HepG2 (cell line): ENCODE measurements around the gene NFKBIA. TPM values are rescaled to one million over a fixed set of nuclear protein-coding genes. Genes with fewer than 3 reads are reported as not detected.

Source experiments
- BORCS8-MEF2B ChIP-seq: sonication (generic); formaldehyde crosslinking; IDR thresholded peaks from 2 replicates; pipeline ENCODE4 v1.8.0; 2022; ENCODE audit warnings: mild to moderate bottlenecking, missing genetic modification reagents
- JUNB ChIP-seq: sonication (generic); formaldehyde crosslinking; IDR thresholded peaks from 2 replicates; pipeline ENCODE4 v1.8.0; 2022; ENCODE audit warnings: missing genetic modification reagents, mild to moderate bottlenecking, borderline replicate concordance
- KDM1A ChIP-seq: IDR thresholded peaks from 2 replicates; pipeline ENCODE4 v1.6.1; 2016; ENCODE audit warnings: missing compliant biosample characterization
- NAIF1 ChIP-seq: sonication (generic); formaldehyde crosslinking; IDR thresholded peaks from 2 replicates; pipeline ENCODE4 v1.5.0; 2020; ENCODE audit warnings: mild to moderate bottlenecking, missing genetic modification reagents, borderline replicate concordance
- SRSF4 ChIP-seq: fragments of 200-400 bp; formaldehyde crosslinking; IDR thresholded peaks from one replicate; pipeline ENCODE4 v1.6.1; 2018; ENCODE audit warnings: mild to moderate bottlenecking, low read depth, low read length, moderate library complexity; ENCODE audit not compliant: poor library complexity, severe bottlenecking
- SRSF9 ChIP-seq: fragments of 200-400 bp; formaldehyde crosslinking; IDR thresholded peaks from 2 replicates; pipeline ENCODE4 v1.6.1; 2018; ENCODE audit warnings: borderline replicate concordance, mild to moderate bottlenecking, low read depth, low read length; ENCODE audit not compliant: insufficient read depth, poor library complexity, severe bottlenecking
- SYNCRIP ChIP-seq: fragments of 200-400 bp; formaldehyde crosslinking; IDR thresholded peaks from 2 replicates; pipeline ENCODE4 v1.6.1; 2018; ENCODE audit warnings: mild to moderate bottlenecking, low read depth, low read length; ENCODE audit not compliant: insufficient read depth
- ZBTB34 ChIP-seq: sonication (generic); formaldehyde crosslinking; IDR thresholded peaks from 2 replicates; pipeline ENCODE4 v1.8.0; 2022; ENCODE audit warnings: mild to moderate bottlenecking, missing genetic modification reagents
- ZFY ChIP-seq: sonication (generic); formaldehyde crosslinking; IDR thresholded peaks from 2 replicates; pipeline ENCODE4 v1.4.0; 2020; ENCODE audit warnings: missing genetic modification reagents
- ZUFSP ChIP-seq: sonication (generic); formaldehyde crosslinking; IDR thresholded peaks from 2 replicates; pipeline ENCODE4 v1.9.0; 2021; ENCODE audit warnings: missing genetic modification reagents, mild to moderate bottlenecking, borderline replicate concordance
- polyA plus RNA-seq, 8 experiments: library from polyadenylated mRNA; depleted of rRNA in 3 of 8; stranded (reverse) in 7 of 8; unstranded in 1 of 8; fragments of >200 nt; fragmentation: Illumina TruSeq in 4 of 8; extraction: Trizol in 4 of 8; gene quantifications; 2 replicates each; pipeline versions ENCODE4 v1.2.1 to v1.2.3, GENCODE V29; 2011 to 2016; ENCODE audit warnings: low read depth in 4 of 8, missing spikeins in 1 of 8, mixed read lengths in 1 of 8; ENCODE audit not compliant: insufficient read depth in 1 of 8
- total RNA-seq, 5 experiments: library from RNA; depleted of rRNA; stranded (reverse); fragments of >200 nt; fragmentation: Illumina TruSeq; extraction: Trizol; gene quantifications; 2 replicates each; pipeline ENCODE4 v1.2.3, GENCODE V29; 2016; ENCODE audit warnings: low read depth in 1 of 5
- TF ChIP-seq, protein P1 (sequence below): sonication (generic); formaldehyde crosslinking; IDR thresholded peaks from 2 replicates; pipeline ENCODE4 v1.9.0; 2021; ENCODE audit warnings: missing genetic modification reagents, borderline replicate concordance
- TF ChIP-seq, protein P2 (sequence below): sonication (generic); formaldehyde crosslinking; IDR thresholded peaks from 2 replicates; pipeline ENCODE4 v1.5.1; 2020; ENCODE audit warnings: mild to moderate bottlenecking, missing genetic modification reagents, moderate library complexity
- TF ChIP-seq, protein P3 (sequence below): sonication (generic); formaldehyde crosslinking; IDR thresholded peaks from 2 replicates; pipeline ENCODE4 v1.5.1; 2020; ENCODE audit warnings: mild to moderate bottlenecking, missing genetic modification reagents, moderate library complexity

Gene NFKBIA
- total and polyA plus RNA-seq, 2 of the 13 experiments (the other 11 are each of a cell fraction or from before 2014, with no cell fraction given), result 197 to 319 TPM

DNA sequence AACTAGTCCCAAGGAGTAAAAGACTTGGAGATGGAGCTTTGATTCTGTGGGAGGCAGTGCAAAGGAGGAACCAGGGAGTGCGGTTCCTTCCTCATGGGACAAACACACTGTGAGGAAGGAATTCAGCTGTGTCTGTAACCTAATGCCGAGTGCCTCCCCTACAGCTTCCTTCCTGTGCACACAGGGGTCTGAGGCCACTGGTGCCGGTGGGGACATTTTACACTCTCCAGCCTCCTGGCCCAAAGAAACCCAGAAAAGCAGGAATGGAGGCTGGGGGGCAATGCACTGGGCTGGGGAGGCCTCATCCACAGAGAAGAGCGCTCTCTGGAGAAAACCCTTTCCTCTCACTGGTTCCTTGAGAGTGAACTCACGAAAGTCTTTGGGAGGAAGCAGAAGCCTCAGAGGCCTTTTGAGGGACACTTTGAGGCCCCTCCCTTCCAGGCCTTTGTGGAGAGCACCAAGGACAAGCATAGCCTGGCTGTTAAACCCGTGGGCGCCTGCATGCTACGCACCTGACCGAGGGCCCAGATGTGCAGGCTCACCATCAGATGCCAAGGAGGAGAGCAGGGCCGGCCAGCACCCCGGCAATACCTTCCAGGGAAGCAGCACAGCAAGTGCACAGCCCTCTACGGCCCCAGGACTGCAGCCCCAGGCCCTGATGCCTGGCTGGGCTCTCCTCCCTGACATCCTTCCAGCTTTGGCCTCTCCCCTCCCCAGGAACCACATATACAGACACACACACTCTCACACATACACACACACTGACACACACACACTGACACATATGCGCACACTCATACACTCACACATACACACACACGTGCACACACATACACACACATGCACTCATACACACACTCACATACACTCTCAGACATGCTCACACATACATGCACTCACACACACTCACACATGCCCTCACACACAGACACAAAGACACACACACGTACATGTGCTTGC is 52.0 kb downstream of the NFKBIA start (continued):
- TF ChIP-seq, protein P1, sequence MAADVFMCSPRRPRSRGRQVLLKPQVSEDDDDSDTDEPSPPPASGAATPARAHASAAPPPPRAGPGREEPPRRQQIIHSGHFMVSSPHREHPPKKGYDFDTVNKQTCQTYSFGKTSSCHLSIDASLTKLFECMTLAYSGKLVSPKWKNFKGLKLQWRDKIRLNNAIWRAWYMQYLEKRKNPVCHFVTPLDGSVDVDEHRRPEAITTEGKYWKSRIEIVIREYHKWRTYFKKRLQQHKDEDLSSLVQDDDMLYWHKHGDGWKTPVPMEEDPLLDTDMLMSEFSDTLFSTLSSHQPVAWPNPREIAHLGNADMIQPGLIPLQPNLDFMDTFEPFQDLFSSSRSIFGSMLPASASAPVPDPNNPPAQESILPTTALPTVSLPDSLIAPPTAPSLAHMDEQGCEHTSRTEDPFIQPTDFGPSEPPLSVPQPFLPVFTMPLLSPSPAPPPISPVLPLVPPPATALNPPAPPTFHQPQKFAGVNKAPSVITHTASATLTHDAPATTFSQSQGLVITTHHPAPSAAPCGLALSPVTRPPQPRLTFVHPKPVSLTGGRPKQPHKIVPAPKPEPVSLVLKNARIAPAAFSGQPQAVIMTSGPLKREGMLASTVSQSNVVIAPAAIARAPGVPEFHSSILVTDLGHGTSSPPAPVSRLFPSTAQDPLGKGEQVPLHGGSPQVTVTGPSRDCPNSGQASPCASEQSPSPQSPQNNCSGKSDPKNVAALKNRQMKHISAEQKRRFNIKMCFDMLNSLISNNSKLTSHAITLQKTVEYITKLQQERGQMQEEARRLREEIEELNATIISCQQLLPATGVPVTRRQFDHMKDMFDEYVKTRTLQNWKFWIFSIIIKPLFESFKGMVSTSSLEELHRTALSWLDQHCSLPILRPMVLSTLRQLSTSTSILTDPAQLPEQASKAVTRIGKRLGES (CRISPR knock-in tag), result no peak
- TF ChIP-seq SRSF4 (no peak), JUNB (CRISPR knock-in tag) (no peak), KDM1A (CRISPR knock-in tag) (no peak), SYNCRIP (no peak), SRSF9 (no peak), ZFY (no peak), BORCS8-MEF2B (peak; percentile 73; the same call in 1 of the 2 replicates), NAIF1 (no peak), ZUFSP (CRISPR knock-in tag) (no peak), ZBTB34 (no peak)
- TF ChIP-seq, protein P2, sequence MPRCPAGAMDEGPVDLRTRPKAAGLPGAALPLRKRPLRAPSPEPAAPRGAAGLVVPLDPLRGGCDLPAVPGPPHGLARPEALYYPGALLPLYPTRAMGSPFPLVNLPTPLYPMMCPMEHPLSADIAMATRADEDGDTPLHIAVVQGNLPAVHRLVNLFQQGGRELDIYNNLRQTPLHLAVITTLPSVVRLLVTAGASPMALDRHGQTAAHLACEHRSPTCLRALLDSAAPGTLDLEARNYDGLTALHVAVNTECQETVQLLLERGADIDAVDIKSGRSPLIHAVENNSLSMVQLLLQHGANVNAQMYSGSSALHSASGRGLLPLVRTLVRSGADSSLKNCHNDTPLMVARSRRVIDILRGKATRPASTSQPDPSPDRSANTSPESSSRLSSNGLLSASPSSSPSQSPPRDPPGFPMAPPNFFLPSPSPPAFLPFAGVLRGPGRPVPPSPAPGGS (CRISPR knock-in tag), result no peak
- TF ChIP-seq, protein P3, sequence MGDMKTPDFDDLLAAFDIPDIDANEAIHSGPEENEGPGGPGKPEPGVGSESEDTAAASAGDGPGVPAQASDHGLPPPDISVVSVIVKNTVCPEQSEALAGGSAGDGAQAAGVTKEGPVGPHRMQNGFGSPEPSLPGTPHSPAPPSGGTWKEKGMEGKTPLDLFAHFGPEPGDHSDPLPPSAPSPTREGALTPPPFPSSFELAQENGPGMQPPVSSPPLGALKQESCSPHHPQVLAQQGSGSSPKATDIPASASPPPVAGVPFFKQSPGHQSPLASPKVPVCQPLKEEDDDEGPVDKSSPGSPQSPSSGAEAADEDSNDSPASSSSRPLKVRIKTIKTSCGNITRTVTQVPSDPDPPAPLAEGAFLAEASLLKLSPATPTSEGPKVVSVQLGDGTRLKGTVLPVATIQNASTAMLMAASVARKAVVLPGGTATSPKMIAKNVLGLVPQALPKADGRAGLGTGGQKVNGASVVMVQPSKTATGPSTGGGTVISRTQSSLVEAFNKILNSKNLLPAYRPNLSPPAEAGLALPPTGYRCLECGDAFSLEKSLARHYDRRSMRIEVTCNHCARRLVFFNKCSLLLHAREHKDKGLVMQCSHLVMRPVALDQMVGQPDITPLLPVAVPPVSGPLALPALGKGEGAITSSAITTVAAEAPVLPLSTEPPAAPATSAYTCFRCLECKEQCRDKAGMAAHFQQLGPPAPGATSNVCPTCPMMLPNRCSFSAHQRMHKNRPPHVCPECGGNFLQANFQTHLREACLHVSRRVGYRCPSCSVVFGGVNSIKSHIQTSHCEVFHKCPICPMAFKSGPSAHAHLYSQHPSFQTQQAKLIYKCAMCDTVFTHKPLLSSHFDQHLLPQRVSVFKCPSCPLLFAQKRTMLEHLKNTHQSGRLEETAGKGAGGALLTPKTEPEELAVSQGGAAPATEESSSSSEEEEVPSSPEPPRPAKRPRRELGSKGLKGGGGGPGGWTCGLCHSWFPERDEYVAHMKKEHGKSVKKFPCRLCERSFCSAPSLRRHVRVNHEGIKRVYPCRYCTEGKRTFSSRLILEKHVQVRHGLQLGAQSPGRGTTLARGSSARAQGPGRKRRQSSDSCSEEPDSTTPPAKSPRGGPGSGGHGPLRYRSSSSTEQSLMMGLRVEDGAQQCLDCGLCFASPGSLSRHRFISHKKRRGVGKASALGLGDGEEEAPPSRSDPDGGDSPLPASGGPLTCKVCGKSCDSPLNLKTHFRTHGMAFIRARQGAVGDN, result peak; percentile 43
